SK-N-SH (cell line): ENCODE measurements around the gene DSCAM. TPM values are rescaled to one million over a fixed set of nuclear protein-coding genes. Genes with fewer than 3 reads are reported as not detected.

Source experiments
- CTCF ChIA-PET: fragments of 300-600, 350-600 bp; formaldehyde crosslinking; extraction: SDS; loops from one replicate; lab custom pipeline; 2021; lab: Yijun Ruan, JAX
- POLR2A ChIA-PET: fragments of 350-600 bp; sonication (Branson Sonifier 250); formaldehyde crosslinking; extraction: SDS; loops from one replicate; lab custom pipeline; 2020; ENCODE audit warnings: antibody characterized with exemption, inconsistent platforms; lab: Yijun Ruan, JAX
- DNase-seq: peaks from one replicate; pipeline ENCODE4 v3.0.0; 2012
- H2AFZ ChIP-seq: fragments of 200-600 bp; sonication (generic); 2 replicates; pipeline ENCODE4 v1.8.1; 2016; ENCODE audit warnings: antibody characterized with exemption, mild to moderate bottlenecking, low read depth
- H3F3A ChIP-seq: fragments of 200-600 bp; sonication (generic); replicated peaks from 2 replicates; pipeline ENCODE3; 2016; ENCODE audit warnings: antibody characterized with exemption, mild to moderate bottlenecking; ENCODE audit not compliant: insufficient read depth
- H3K27ac ChIP-seq, 2 experiments: fragments of 200-500 bp in 1 of 2; fragments of 200-600 bp in 1 of 2; sonication (Bioruptor generic) in 1 of 2; sonication (generic), shearing (Covaris generic) in 1 of 2; 2 replicates each; pipeline versions ENCODE4 v1.5.1 to v1.6.1; 2014 to 2016; ENCODE audit warnings: low read depth in 2 of 2, inconsistent platforms in 1 of 2, low read length in 1 of 2, mild to moderate bottlenecking in 1 of 2, mixed read lengths in 1 of 2
- H3K27me3 ChIP-seq: fragments of 200-600 bp; sonication (generic), shearing (Covaris generic); 2 replicates; pipeline ENCODE4 v1.6.1; 2016; ENCODE audit warnings: mixed run types; ENCODE audit not compliant: insufficient read depth
- H3K36me3 ChIP-seq, 2 experiments: fragments of 200-500 bp in 1 of 2; fragments of 200-600 bp in 1 of 2; sonication (Bioruptor generic) in 1 of 2; sonication (generic) in 1 of 2; replicated peaks in 1 of 2; 2 replicates each; pipeline versions ENCODE3 to v1.5.1; 2014 to 2016; ENCODE audit warnings: low read length in 1 of 2, mild to moderate bottlenecking in 1 of 2; ENCODE audit not compliant: insufficient read depth in 2 of 2, control insufficient read depth in 1 of 2
- H3K4me1 ChIP-seq, 2 experiments: fragments of 200-500 bp in 1 of 2; fragments of 200-600 bp in 1 of 2; sonication (Bioruptor generic) in 1 of 2; sonication (generic), shearing (Covaris generic) in 1 of 2; 2 replicates each; pipeline versions ENCODE4 v1.5.1 to v1.6.1; 2014 to 2016; ENCODE audit warnings: low read depth in 1 of 2, low read length in 1 of 2, mixed run types in 1 of 2; ENCODE audit not compliant: insufficient read depth in 2 of 2, control insufficient read depth in 1 of 2
- H3K4me2 ChIP-seq: fragments of 200-600 bp; sonication (generic), shearing (Covaris generic); 2 replicates; pipeline ENCODE4 v1.6.1; 2017; ENCODE audit warnings: mixed run types
- H3K4me3 ChIP-seq, 2 experiments: fragments of 200-500 bp in 1 of 2; fragments of 200-600 bp in 1 of 2; sonication (Bioruptor generic) in 1 of 2; sonication (generic), shearing (Covaris generic) in 1 of 2; 2 replicates each; pipeline versions ENCODE4 v1.5.1 to v1.8.1; 2014 to 2016; ENCODE audit warnings: low read depth in 2 of 2, inconsistent platforms in 1 of 2, low read length in 1 of 2, mild to moderate bottlenecking in 1 of 2, mixed read lengths in 1 of 2, moderate library complexity in 1 of 2
- H3K79me2 ChIP-seq: fragments of 200-600 bp; sonication (generic); 2 replicates; pipeline ENCODE4 v1.8.1; 2017; ENCODE audit warnings: mild to moderate bottlenecking; ENCODE audit not compliant: insufficient read depth
- H3K9ac ChIP-seq: fragments of 200-600 bp; sonication (generic); 2 replicates; pipeline ENCODE4 v1.6.1; 2017; ENCODE audit warnings: mixed run types
- H3K9me2 ChIP-seq: fragments of 200-600 bp; sonication (generic); 2 replicates; pipeline ENCODE4 v1.6.1; 2017; ENCODE audit warnings: mixed run types
- H3K9me3 ChIP-seq: fragments of 200-600 bp; sonication (generic); 2 replicates; pipeline ENCODE4 v1.6.1; 2017; ENCODE audit warnings: mixed run types, mild to moderate bottlenecking, moderate library complexity
- H4K20me1 ChIP-seq: fragments of 200-600 bp; sonication (generic); 2 replicates; pipeline ENCODE4 v1.6.1; 2017; ENCODE audit warnings: mild to moderate bottlenecking, mixed run types; ENCODE audit not compliant: insufficient read depth
- CTCF ChIP-seq: fragments of 200-600 bp; sonication (generic); IDR thresholded peaks from 2 replicates; pipeline ENCODE4 v1.6.1; 2017; ENCODE audit warnings: antibody characterized with exemption, mild to moderate bottlenecking, moderate library complexity
- FOSL2 ChIP-seq: IDR thresholded peaks from 2 replicates; pipeline ENCODE4 v1.4.0; 2012; ENCODE audit warnings: low read depth, mild to moderate bottlenecking, moderate library complexity, borderline replicate concordance
- FOXJ3 ChIP-seq: sonication (generic); formaldehyde crosslinking; IDR thresholded peaks from 2 replicates; pipeline ENCODE4 v1.5.1; 2020; ENCODE audit warnings: mild to moderate bottlenecking, missing genetic modification reagents
- GABPA ChIP-seq: IDR thresholded peaks from 2 replicates; pipeline ENCODE4 v1.4.0; 2012; ENCODE audit warnings: low read depth, mild to moderate bottlenecking
- JUND ChIP-seq: IDR thresholded peaks from 2 replicates; pipeline ENCODE4 v1.4.0; 2012
- MEF2A ChIP-seq: IDR thresholded peaks from 2 replicates; pipeline ENCODE4 v1.4.0; 2012; ENCODE audit warnings: low read depth, borderline replicate concordance
- POLR2AphosphoS5 ChIP-seq: IDR thresholded peaks from 2 replicates; pipeline ENCODE4 v1.6.1; 2012; ENCODE audit warnings: low read depth, low read length
- RAD21 ChIP-seq: IDR thresholded peaks from 2 replicates; pipeline ENCODE4 v1.6.1; 2012; ENCODE audit warnings: mild to moderate bottlenecking, low read length
- RCOR1 ChIP-seq: fragments of 150-350 bp; IDR thresholded peaks from 2 replicates; pipeline ENCODE4 v1.6.1; 2017; ENCODE audit warnings: antibody characterized with exemption, low read length
- SIN3A ChIP-seq: IDR thresholded peaks from 2 replicates; pipeline ENCODE4 v1.6.1; 2012; ENCODE audit warnings: low read depth, mild to moderate bottlenecking, low read length, moderate library complexity, borderline replicate concordance
- WGBS: methylation state at CpG from one replicate; pipeline ENCODE4 v1.1.6; 2017; ENCODE audit warnings: low lambda C conversion rate; 5-methylcytosine and 5-hydroxymethylcytosine counted together
- polyA plus RNA-seq, 3 experiments: library from polyadenylated mRNA; depleted of rRNA; stranded (reverse); fragments of >200 nt; gene quantifications; 2 replicates each; pipeline ENCODE4 v1.2.3, GENCODE V29; 2012
- TF ChIP-seq, protein P1 (sequence below): fragments of 150-350 bp; IDR thresholded peaks from 2 replicates; pipeline ENCODE4 v1.6.1; 2016; ENCODE audit warnings: mild to moderate bottlenecking, low read depth, low read length

The DSCAM gene
- polyA plus RNA-seq, 1 of the 3 experiments (the other 2 are of a cell fraction) = not detected

DNA sequence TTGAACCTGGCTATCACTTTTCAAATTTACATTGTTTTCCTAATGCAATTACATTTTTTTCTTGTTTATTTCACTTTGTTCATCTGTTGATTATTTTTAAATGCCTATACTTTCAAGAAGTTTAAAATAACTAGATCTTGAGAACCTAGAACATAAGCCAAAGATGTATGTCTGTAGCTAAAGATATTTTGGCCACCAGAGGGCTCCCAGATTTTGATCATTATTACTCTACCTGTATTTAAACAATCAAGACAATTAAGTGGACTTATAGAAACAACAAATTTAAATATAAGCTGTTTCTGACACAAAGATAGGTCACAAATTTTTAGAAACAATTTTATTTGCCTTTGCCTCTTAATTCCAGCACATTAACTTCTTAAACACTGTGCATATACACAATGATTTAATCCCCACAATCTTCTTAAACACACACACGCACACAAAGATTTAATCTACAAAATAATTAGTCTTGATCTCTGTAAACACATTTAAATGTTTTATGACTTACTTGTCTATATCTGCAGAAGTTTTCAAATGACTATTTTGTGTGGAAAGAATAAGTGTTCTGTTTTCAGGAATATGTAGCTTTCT, 380.0 kb downstream of the DSCAM start:
- no peaks in the 10 kb centered on the region for H3K79me2 ChIP-seq
- H3K27ac ChIP-seq = no peak overlapping the region
- H3K4me3 ChIP-seq = no peak overlapping the region; a peak in 1 of 4 replicates
- no peaks in the 10 kb centered on the region; a peak in 1 of 4 replicates for H3K4me1 ChIP-seq
- no peaks in the 10 kb centered on the region for H3K36me3 ChIP-seq
- no peak overlapping the region for H3K4me2 ChIP-seq
- no peaks in the 10 kb centered on the region for H3K9me2 ChIP-seq
- H2AFZ ChIP-seq = no peak overlapping the region
- no peaks in the 10 kb centered on the region for H3F3A ChIP-seq
- peak; percentile 17 for DNase-seq
- no peaks in the 10 kb centered on the region for H3K27me3 ChIP-seq
- no peaks in the 10 kb centered on the region for H4K20me1 ChIP-seq
- POLR2A ChIA-PET = no interaction called here
- no peak for TF ChIP-seq GABPA
- TF ChIP-seq RAD21 = peak; percentile 58
- 0 out of 2 replicates have a peak, but pooled peaks have one; percentile 27 for TF ChIP-seq CTCF
- no peak for TF ChIP-seq FOXJ3 (CRISPR knock-in tag)
- CTCF ChIA-PET = interaction anchor here (0.6 to 5.0 kb wide), 60 partner anchors 10 to 1941 kb away, joined by 3 to 29 read pairs (median 4); partner anchors contain the start of gene DSCAM
- H3K9me3 ChIP-seq = no peaks in the 10 kb centered on the region
- 30% methylated on average over 1 of the region's 1 CpG for WGBS
- no peak overlapping the region for H3K9ac ChIP-seq

DNA sequence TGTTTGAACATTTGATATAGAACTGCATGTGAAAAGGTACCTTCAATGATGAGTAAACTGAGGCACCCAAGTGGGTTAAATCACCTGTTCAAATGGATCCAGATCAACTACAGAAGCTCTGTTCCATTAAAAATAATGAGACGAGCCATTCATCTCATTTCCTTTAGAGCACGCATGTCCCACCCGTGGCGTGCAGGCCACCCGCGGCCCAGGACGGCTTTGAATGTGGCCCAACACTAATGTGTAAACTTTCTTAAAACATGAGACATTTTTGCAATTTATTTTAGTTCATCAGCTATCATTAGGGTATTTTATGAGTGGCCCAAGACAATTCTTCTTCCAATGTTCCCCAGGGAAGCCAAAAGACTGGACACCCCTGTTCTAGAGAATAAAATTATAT, 381.6 kb downstream of the DSCAM start:
- no peaks in the 10 kb centered on the region for H3K27me3 ChIP-seq
- ChIA-PET POLR2A (interaction anchor here (0.7 kb wide), 1 partner anchor 14 kb away, joined by 5 read pairs; no protein-coding TSS in a partner anchor), CTCF (interaction anchor here (1.3 to 5.0 kb wide), 9 partner anchors 9 to 377 kb away, joined by 3 to 29 read pairs (median 7); no protein-coding TSS in a partner anchor)
- no peak overlapping the region for H3K27ac ChIP-seq
- no peak for DNase-seq
- H3K9me2 ChIP-seq = no peaks in the 10 kb centered on the region
- H3K9me3 ChIP-seq = no peaks in the 10 kb centered on the region
- no peak overlapping the region for H3K9ac ChIP-seq
- 75% methylated on average over 7 of the region's 7 CpGs for WGBS
- TF ChIP-seq FOSL2 (no peak), RCOR1 (no peak), POLR2AphosphoS5 (no peak), JUND (no peak), SIN3A (no peak), MEF2A (no peak)
- TF ChIP-seq, protein P1, sequence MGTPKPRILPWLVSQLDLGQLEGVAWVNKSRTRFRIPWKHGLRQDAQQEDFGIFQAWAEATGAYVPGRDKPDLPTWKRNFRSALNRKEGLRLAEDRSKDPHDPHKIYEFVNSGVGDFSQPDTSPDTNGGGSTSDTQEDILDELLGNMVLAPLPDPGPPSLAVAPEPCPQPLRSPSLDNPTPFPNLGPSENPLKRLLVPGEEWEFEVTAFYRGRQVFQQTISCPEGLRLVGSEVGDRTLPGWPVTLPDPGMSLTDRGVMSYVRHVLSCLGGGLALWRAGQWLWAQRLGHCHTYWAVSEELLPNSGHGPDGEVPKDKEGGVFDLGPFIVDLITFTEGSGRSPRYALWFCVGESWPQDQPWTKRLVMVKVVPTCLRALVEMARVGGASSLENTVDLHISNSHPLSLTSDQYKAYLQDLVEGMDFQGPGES = no peak
- H3K4me1 ChIP-seq = no peaks in the 10 kb centered on the region; a peak in 1 of 4 replicates
- H3F3A ChIP-seq = no peaks in the 10 kb centered on the region
- no peak overlapping the region for H3K4me3 ChIP-seq
- no peak overlapping the region for H2AFZ ChIP-seq
- no peaks in the 10 kb centered on the region for H4K20me1 ChIP-seq
- no peaks in the 10 kb centered on the region for H3K36me3 ChIP-seq
- H3K4me2 ChIP-seq = no peak overlapping the region
- H3K79me2 ChIP-seq = no peaks in the 10 kb centered on the region
